Progenitor cell of endocrine pancreas (in vitro differentiated cells): ENCODE results near the gene SLC16A5. TPM values are rescaled to one million over a fixed set of nuclear protein-coding genes. Genes with fewer than 3 reads are reported as not detected.
A peak's percentile ranks its signal among the peaks of the same experiment; 100 is the strongest.
"Not testable (repeated sequence)": the region's sequence is repeated elsewhere in the genome, so short reads cannot be mapped to it uniquely, and the experiment has no call there.

Source experiments
- DNase-seq: peaks from one replicate; pipeline ENCODE4 v3.0.0; 2021; ENCODE audit warnings: low spot score; ENCODE audit not compliant: unreplicated experiment
- H3K27ac Mint-ChIP-seq: 2 replicates; pipeline ENCODE4 v1.8.0; 2021; ENCODE audit warnings: mild to moderate bottlenecking, moderate library complexity, mixed read lengths
- H3K27me3 Mint-ChIP-seq: 2 replicates; pipeline ENCODE4 v1.8.0; 2021; ENCODE audit warnings: mixed read lengths
- H3K36me3 Mint-ChIP-seq: 2 replicates; pipeline ENCODE4 v1.8.0; 2022; ENCODE audit warnings: mixed read lengths; ENCODE audit not compliant: insufficient read depth
- H3K4me1 Mint-ChIP-seq: 2 replicates; pipeline ENCODE4 v1.8.0; 2021; ENCODE audit warnings: low read depth, mixed read lengths
- H3K4me3 Mint-ChIP-seq: 2 replicates; pipeline ENCODE4 v1.8.0; 2021; ENCODE audit warnings: low read depth, mild to moderate bottlenecking, moderate library complexity, mixed read lengths
- H3K9me3 Mint-ChIP-seq: 2 replicates; pipeline ENCODE4 v1.8.0; 2021; ENCODE audit warnings: low read depth, mixed read lengths
- CTCF ChIP-seq: fragments of 200-600 bp; sonication (generic); IDR thresholded peaks from one replicate; pipeline ENCODE4 v1.5.0; 2021; ENCODE audit warnings: antibody characterized with exemption, mild to moderate bottlenecking; ENCODE audit not compliant: unreplicated experiment
- total RNA-seq: library from RNA; stranded (reverse); gene quantifications from 2 replicates; pipeline ENCODE4 v1.2.1, GENCODE V29; 2021

The SLC16A5 gene
- total RNA-seq, 1 donor from 2014 or later: 16.9 TPM

GRCh38 chr17:75130632-75131277 lies 43.0 kb downstream of the SLC16A5 start:
- no peaks in the 10 kb centered on the region for H3K27me3 Mint-ChIP-seq
- peak; percentile 42 for DNase-seq
- peak; percentile 65 for TF ChIP-seq CTCF

DNA sequence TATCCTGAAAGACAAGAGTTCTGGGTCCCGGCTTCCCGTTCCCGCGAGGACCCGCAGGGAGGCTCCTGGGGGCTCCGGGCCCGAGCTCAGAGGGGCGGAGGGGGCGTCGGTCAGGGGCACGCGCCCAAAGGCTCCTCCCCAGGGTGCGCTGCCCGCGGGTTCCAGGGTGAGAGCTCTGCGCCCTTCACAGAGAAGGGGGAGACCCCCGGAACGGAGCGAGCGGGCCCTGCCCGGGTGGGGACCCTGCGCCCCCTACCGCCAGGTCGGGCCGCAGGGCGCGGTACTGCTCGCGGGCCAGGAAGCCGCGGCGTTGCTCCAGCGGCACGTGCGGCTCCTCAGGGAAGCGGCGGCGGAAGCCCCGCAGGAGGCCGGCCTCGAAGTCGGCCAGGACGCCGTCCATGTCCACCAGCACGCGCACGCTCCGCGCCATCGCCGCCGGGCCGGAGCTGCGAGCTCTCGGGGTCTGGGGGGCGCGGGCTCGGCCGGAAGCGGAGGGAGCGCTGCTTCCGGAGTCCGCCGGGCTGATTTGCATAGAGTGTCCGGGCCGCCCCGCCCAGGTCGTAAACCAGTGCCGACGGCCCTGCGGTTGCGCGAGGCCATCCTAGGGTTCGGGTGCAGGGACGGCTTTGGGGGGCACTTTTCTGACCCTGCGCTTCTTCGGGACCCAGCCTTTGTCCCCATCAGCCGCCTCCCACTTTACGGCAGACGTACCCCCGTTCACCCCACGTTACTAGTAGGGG lies 43.7 kb downstream of the SLC16A5 start, which contains the start of gene NT5C:
NT5C (minus strand) TSS at position 465 of the 740 bp plus-strand sequence; CDS start at position 430, 35 bp downstream.
- peak; percentile 80 for TF ChIP-seq CTCF
- DNase-seq: peak; percentile 64
- Mint-ChIP-seq H3K4me3 (peak within 1 kb of the TSS; percentile 86), H3K27ac (peak within 1 kb of the TSS; percentile 96), H3K27me3 (no peaks in the 10 kb centered on the region), H3K36me3 (peaks cover 10% of the 10 kb centered on the region), H3K9me3 (no peaks in the 10 kb centered on the region), H3K4me1 (peaks cover 4% of the 10 kb centered on the region)

More at GRCh38 chr17:75130632-75131277, 43.0 kb downstream of the SLC16A5 start:
- peak overlapping the region; percentile 86 for H3K4me3 Mint-ChIP-seq
- H3K4me1 Mint-ChIP-seq: peaks cover 4% of the 10 kb centered on the region
- peak overlapping the region; percentile 84 for H3K27ac Mint-ChIP-seq
- no peaks in the 10 kb centered on the region for H3K9me3 Mint-ChIP-seq
- H3K36me3 Mint-ChIP-seq: peaks cover 8% of the 10 kb centered on the region

- not testable (repeated sequence) for H3K4me1 Mint-ChIP-seq, H3K9me3 Mint-ChIP-seq, H3K36me3 Mint-ChIP-seq, DNase-seq, H3K27me3 Mint-ChIP-seq
- Mint-ChIP-seq H3K27ac (peak overlapping the region; percentile 96), H3K4me3 (peak overlapping the region; percentile 81)
Measured at GRCh38 chr17:75132018-75133000, 44.6 kb downstream of the SLC16A5 start.

- Mint-ChIP-seq H3K27ac (peak overlapping the region; percentile 76), H3K9me3 (no peaks in the 10 kb centered on the region), H3K36me3 (peaks cover 10% of the 10 kb centered on the region), H3K4me1 (peaks cover 4% of the 10 kb centered on the region), H3K27me3 (no peaks in the 10 kb centered on the region), H3K4me3 (peak overlapping the region; percentile 45)
- no peak for TF ChIP-seq CTCF
- no peak for DNase-seq
Measured at GRCh38 chr17:75133001-75133400, 45.2 kb downstream of the SLC16A5 start.

- not testable (repeated sequence) for DNase-seq, H3K4me1 Mint-ChIP-seq, H3K9me3 Mint-ChIP-seq, H3K27me3 Mint-ChIP-seq, H3K36me3 Mint-ChIP-seq
- Mint-ChIP-seq H3K27ac (peak overlapping the region; percentile 76), H3K4me3 (peak overlapping the region; percentile 14)
Measured at GRCh38 chr17:75133607-75134347, 46.0 kb downstream of the SLC16A5 start.
